GM19193 (cell line): ENCODE measurements around the gene LAMB4.

Experiments
- POLR2A ChIP-seq: IDR thresholded peaks from 4 replicates; pipeline ENCODE4 v1.6.1; 2011; ENCODE audit not compliant: insufficient read depth, insufficient read length; ENCODE audit errors: extremely low read depth

LAMB4 gene

GRCh38 chr7:108026116-108026515, 104.0 kb downstream of the LAMB4 start:
- TF ChIP-seq POLR2A: no peak

- no peak for TF ChIP-seq POLR2A
Measured at GRCh38 chr7:108024538-108024937, 105.6 kb downstream of the LAMB4 start.

- TF ChIP-seq POLR2A: no peak
Measured at GRCh38 chr7:108020585-108020984, 109.6 kb downstream of the LAMB4 start.

GRCh38 chr7:108018668-108019067, 111.5 kb downstream of the LAMB4 start:
- TF ChIP-seq POLR2A: no peak

GRCh38 chr7:108017776-108018151, 112.4 kb downstream of the LAMB4 start:
- no peak for TF ChIP-seq POLR2A

GRCh38 chr7:108016841-108017775, 113.1 kb downstream of the LAMB4 start:
- TF ChIP-seq POLR2A: no peak

- no peak for TF ChIP-seq POLR2A
Measured at GRCh38 chr7:108015740-108016139, 114.4 kb downstream of the LAMB4 start.

GRCh38 chr7:108014747-108015682, 115.1 kb downstream of the LAMB4 start:
- TF ChIP-seq POLR2A: no peak

- TF ChIP-seq POLR2A: no peak
Measured at GRCh38 chr7:108014215-108014614, 115.9 kb downstream of the LAMB4 start.

- TF ChIP-seq POLR2A: no peak
Measured at GRCh38 chr7:108012499-108013430, 117.4 kb downstream of the LAMB4 start.

GRCh38 chr7:108010377-108010776, 119.8 kb downstream of the LAMB4 start:
- TF ChIP-seq POLR2A: no peak

GRCh38 chr7:108009873-108010272, 120.3 kb downstream of the LAMB4 start:
- TF ChIP-seq POLR2A: no peak

GRCh38 chr7:108008827-108009226, 121.3 kb downstream of the LAMB4 start:
- TF ChIP-seq POLR2A: no peak

- no peak for TF ChIP-seq POLR2A
Measured at GRCh38 chr7:108008240-108008639, 121.9 kb downstream of the LAMB4 start.
